Measurements from ENCODE around the gene NKPD1. TPM values are rescaled to one million over a fixed set of nuclear protein-coding genes. Genes with fewer than 3 reads are reported as not detected.

The NKPD1 gene
- total RNA-seq, 1 donor from 2014 or later: not detected

DNA sequence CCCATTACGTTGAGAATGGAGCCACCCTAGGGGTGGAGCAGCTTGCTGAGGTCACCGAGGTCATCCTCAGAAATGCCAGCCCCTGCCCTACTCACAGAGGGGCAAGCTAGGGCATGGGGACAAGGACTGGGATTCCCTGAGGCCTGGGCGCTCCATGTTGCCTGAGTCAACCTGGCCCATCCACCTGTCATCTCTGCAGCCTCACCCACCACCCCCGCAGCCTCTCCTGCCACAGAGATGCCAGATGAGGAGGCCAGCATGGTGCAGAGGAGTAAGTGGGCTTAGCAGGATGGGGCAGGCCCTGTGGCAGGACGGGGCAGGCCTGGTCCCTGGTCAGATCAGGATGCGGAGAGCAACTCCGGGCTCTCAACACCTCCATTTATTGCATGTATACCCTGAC is 9.5 kb downstream of the NKPD1 start:
- H3K4me3 ChIP-seq (ENCODE audit: insufficient read depth, low read depth, low read length): no peak overlapping the region
- H3K27ac Mint-ChIP-seq (ENCODE audit: unreplicated experiment): no peak overlapping the region
- no peaks in the 10 kb centered on the region for H3K9me3 ChIP-seq (ENCODE audit: insufficient read depth, low read depth, low read length)
- no peak overlapping the region for H3K4me2 ChIP-seq (ENCODE audit: low read length)
- H3K4me1 ChIP-seq (ENCODE audit: insufficient read depth, low read length): peaks cover 23% of the 10 kb centered on the region
- H3K9ac ChIP-seq (ENCODE audit: low read length): no peak overlapping the region
- DNase-seq (ENCODE audit: low read depth): no peak
- peaks cover 33% of the 10 kb centered on the region for H4K20me1 ChIP-seq (ENCODE audit: insufficient read depth, low read length)
- peaks cover 10% of the 10 kb centered on the region for H3K9me3 Mint-ChIP-seq (ENCODE audit: unreplicated experiment)
- peaks cover 19% of the 10 kb centered on the region for H3K27me3 Mint-ChIP-seq (ENCODE audit: low read depth, unreplicated experiment)
- no peak for TF ChIP-seq EZH2 (IDR thresholded peaks at IDR 0.05; ENCODE audit: insufficient read depth, low read length)
- TF ChIP-seq, protein P1, sequence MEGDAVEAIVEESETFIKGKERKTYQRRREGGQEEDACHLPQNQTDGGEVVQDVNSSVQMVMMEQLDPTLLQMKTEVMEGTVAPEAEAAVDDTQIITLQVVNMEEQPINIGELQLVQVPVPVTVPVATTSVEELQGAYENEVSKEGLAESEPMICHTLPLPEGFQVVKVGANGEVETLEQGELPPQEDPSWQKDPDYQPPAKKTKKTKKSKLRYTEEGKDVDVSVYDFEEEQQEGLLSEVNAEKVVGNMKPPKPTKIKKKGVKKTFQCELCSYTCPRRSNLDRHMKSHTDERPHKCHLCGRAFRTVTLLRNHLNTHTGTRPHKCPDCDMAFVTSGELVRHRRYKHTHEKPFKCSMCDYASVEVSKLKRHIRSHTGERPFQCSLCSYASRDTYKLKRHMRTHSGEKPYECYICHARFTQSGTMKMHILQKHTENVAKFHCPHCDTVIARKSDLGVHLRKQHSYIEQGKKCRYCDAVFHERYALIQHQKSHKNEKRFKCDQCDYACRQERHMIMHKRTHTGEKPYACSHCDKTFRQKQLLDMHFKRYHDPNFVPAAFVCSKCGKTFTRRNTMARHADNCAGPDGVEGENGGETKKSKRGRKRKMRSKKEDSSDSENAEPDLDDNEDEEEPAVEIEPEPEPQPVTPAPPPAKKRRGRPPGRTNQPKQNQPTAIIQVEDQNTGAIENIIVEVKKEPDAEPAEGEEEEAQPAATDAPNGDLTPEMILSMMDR (IDR thresholded peaks at IDR 0.05; ENCODE audit: insufficient read depth, low read depth, low read length): no peak
- H3K27me3 ChIP-seq (ENCODE audit: insufficient read depth, low read length): peaks cover 18% of the 10 kb centered on the region
- H3K36me3 ChIP-seq (ENCODE audit: insufficient read depth, low read length): no peaks in the 10 kb centered on the region
- peaks cover 30% of the 10 kb centered on the region for H3K36me3 Mint-ChIP-seq (ENCODE audit: low read depth, unreplicated experiment)
- peak overlapping the region; percentile 27 for H3K4me3 Mint-ChIP-seq (ENCODE audit: unreplicated experiment)
- FAIRE-seq: no peak
- peaks cover 5% of the 10 kb centered on the region for H3K4me1 Mint-ChIP-seq (ENCODE audit: low read depth, unreplicated experiment)
- H2AFZ ChIP-seq (ENCODE audit: low read depth, low read length): no peak overlapping the region
- H3K27ac ChIP-seq (ENCODE audit: low read depth, low read length): no peak overlapping the region
- H3K79me2 ChIP-seq (ENCODE audit: insufficient read depth, low read length): no peaks in the 10 kb centered on the region

DNA sequence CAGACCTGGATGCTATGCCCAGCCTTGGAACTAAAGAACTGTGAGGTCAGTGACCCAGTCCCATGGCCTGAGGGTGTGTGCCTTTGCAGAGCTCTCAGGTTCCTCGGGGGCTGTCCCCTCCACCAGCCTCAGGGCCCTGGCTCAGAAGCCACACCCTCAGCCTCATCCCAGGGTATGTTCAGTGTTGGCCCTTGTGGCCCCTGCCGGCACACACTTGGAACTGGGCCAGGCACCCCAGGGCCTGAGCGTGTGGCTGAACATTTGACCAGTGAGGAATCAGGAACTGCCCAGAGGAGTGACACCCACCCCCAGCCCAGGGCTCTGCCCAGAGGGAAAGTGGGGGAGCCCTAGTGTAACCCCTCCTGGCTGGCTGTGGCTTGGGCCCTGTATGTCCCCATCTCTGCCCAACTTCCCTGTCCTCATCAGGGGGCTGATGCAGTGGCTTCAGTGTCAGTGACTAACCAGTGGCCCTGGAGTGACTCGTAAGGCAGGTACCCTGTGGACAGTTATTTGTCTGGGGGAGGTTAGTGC is 10.0 kb downstream of the NKPD1 start:
- no peak overlapping the region for H3K27ac ChIP-seq (ENCODE audit: low read depth, low read length)
- H2AFZ ChIP-seq (ENCODE audit: low read depth, low read length): no peak overlapping the region
- H3K27me3 Mint-ChIP-seq (ENCODE audit: low read depth, unreplicated experiment): peaks cover 16% of the 10 kb centered on the region
- no peaks in the 10 kb centered on the region for H3K36me3 ChIP-seq (ENCODE audit: insufficient read depth, low read length)
- H3K79me2 ChIP-seq (ENCODE audit: insufficient read depth, low read length): no peaks in the 10 kb centered on the region
- peaks cover 23% of the 10 kb centered on the region for H3K4me1 ChIP-seq (ENCODE audit: insufficient read depth, low read length)
- DNase-seq (ENCODE audit: low read depth): no peak
- peaks cover 32% of the 10 kb centered on the region for H3K36me3 Mint-ChIP-seq (ENCODE audit: low read depth, unreplicated experiment)
- peaks cover 5% of the 10 kb centered on the region for H3K4me1 Mint-ChIP-seq (ENCODE audit: low read depth, unreplicated experiment)
- H3K4me3 ChIP-seq (ENCODE audit: insufficient read depth, low read depth, low read length): no peak overlapping the region
- no peak for TF ChIP-seq EZH2 (IDR thresholded peaks at IDR 0.05; ENCODE audit: insufficient read depth, low read length)
- TF ChIP-seq, protein P1 (IDR thresholded peaks at IDR 0.05; ENCODE audit: insufficient read depth, low read depth, low read length): no peak
- H3K4me2 ChIP-seq (ENCODE audit: low read length): no peak overlapping the region
- H3K9me3 ChIP-seq (ENCODE audit: insufficient read depth, low read depth, low read length): no peaks in the 10 kb centered on the region
- H3K27ac Mint-ChIP-seq (ENCODE audit: unreplicated experiment): no peak overlapping the region
- H3K27me3 ChIP-seq (ENCODE audit: insufficient read depth, low read length): peaks cover 18% of the 10 kb centered on the region
- no peak overlapping the region for H3K9ac ChIP-seq (ENCODE audit: low read length)
- H4K20me1 ChIP-seq (ENCODE audit: insufficient read depth, low read length): peaks cover 33% of the 10 kb centered on the region
- FAIRE-seq: no peak
- H3K9me3 Mint-ChIP-seq (ENCODE audit: unreplicated experiment): peaks cover 10% of the 10 kb centered on the region
- H3K4me3 Mint-ChIP-seq (ENCODE audit: unreplicated experiment): no peak overlapping the region

DNA sequence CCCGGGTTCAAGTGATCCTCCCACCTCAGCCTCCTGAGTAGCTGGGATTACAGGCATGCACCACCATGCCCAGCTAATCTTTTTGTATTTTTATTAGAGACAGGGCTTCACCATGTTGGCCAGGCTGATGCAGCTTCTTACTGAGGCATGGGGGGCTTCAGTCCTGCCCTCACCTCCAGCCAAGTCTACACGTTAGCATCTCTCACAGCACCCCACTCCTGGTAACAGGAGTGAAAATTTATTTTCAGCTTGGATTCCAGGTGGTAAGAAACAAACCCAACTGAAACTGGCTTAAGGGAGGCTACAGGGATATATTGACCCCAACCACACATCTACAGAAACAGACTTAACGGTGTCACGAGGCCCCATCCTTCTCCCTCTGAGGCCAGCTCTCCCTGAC is 10.6 kb downstream of the NKPD1 start:
- Histone ChIP-seq H3K4me2 (ENCODE audit: low read length) (no peak overlapping the region), H3K36me3 (ENCODE audit: insufficient read depth, low read length) (no peaks in the 10 kb centered on the region), H3K4me1 (ENCODE audit: insufficient read depth, low read length) (peaks cover 23% of the 10 kb centered on the region), H3K4me3 (ENCODE audit: insufficient read depth, low read depth, low read length) (no peak overlapping the region), H4K20me1 (ENCODE audit: insufficient read depth, low read length) (peaks cover 33% of the 10 kb centered on the region), H3K9ac (ENCODE audit: low read length) (no peak overlapping the region), H3K27ac (ENCODE audit: low read depth, low read length) (no peak overlapping the region), H3K9me3 (ENCODE audit: insufficient read depth, low read depth, low read length) (no peaks in the 10 kb centered on the region), H3K27me3 (ENCODE audit: insufficient read depth, low read length) (peaks cover 18% of the 10 kb centered on the region), H2AFZ (ENCODE audit: low read depth, low read length) (no peak overlapping the region), H3K79me2 (ENCODE audit: insufficient read depth, low read length) (no peaks in the 10 kb centered on the region)
- FAIRE-seq (no peak), DNase-seq (ENCODE audit: low read depth) (no peak)
- peaks cover 13% of the 10 kb centered on the region for H3K27me3 Mint-ChIP-seq (ENCODE audit: low read depth, unreplicated experiment)
- no peak overlapping the region for H3K27ac Mint-ChIP-seq (ENCODE audit: unreplicated experiment)
- peaks cover 30% of the 10 kb centered on the region for H3K36me3 Mint-ChIP-seq (ENCODE audit: low read depth, unreplicated experiment)
- TF ChIP-seq EZH2 (IDR thresholded peaks at IDR 0.05; ENCODE audit: insufficient read depth, low read length): no peak
- TF ChIP-seq, protein P1 (IDR thresholded peaks at IDR 0.05; ENCODE audit: insufficient read depth, low read depth, low read length): no peak
- H3K9me3 Mint-ChIP-seq (ENCODE audit: unreplicated experiment): peaks cover 10% of the 10 kb centered on the region
- H3K4me3 Mint-ChIP-seq (ENCODE audit: unreplicated experiment): no peak overlapping the region
- peaks cover 5% of the 10 kb centered on the region for H3K4me1 Mint-ChIP-seq (ENCODE audit: low read depth, unreplicated experiment)

All from astrocyte (in vitro differentiated cells and primary cell).